ENCODE measurements around the gene SOX6.

SOX6 gene

DNA sequence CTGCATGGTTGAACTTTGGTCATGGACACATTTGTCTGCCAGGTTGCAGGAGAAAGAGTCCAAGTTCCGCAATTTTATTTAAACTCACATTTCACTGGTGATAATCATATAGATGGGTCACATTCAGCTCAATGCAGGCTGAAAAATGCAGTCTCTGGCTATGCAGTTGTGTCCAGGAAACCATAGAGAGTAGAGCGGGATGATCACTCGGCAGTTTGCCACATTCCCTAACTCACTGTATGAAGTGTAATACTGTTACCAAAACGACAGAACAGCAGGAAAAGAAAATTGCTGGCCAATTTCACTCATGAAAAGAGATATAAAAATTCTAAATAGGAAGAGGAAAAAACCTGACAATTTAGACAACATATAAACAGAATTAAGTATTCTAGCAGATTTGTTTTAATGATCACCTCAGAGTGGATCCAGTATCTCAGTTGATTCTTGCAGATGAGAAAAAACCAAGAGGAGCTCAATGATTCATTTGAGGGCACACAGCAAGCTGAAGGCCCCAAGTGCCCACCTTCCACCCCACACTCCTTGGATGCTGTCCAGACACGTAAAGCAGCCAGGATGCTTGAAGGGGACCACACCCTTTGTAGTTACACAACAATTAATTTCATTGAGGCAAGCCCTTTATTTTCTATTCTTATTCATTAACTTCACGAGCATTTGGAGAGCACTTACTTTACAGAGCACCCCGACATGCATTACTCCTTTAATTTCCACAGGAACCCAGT is 422.3 kb downstream of the SOX6 start:
- TF ChIP-seq, protein P1, sequence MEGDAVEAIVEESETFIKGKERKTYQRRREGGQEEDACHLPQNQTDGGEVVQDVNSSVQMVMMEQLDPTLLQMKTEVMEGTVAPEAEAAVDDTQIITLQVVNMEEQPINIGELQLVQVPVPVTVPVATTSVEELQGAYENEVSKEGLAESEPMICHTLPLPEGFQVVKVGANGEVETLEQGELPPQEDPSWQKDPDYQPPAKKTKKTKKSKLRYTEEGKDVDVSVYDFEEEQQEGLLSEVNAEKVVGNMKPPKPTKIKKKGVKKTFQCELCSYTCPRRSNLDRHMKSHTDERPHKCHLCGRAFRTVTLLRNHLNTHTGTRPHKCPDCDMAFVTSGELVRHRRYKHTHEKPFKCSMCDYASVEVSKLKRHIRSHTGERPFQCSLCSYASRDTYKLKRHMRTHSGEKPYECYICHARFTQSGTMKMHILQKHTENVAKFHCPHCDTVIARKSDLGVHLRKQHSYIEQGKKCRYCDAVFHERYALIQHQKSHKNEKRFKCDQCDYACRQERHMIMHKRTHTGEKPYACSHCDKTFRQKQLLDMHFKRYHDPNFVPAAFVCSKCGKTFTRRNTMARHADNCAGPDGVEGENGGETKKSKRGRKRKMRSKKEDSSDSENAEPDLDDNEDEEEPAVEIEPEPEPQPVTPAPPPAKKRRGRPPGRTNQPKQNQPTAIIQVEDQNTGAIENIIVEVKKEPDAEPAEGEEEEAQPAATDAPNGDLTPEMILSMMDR (conservative IDR thresholded peaks at IDR 0.05), result no peak

GRCh38 chr11:15932417-15932816 is 423.9 kb downstream of the SOX6 start:
- TF ChIP-seq, protein P1 (conservative IDR thresholded peaks at IDR 0.05), result no peak
- H3K27ac ChIP-seq, result no peak overlapping the region

More for the DNA sequence above, 422.3 kb downstream of the SOX6 start:
- no peak overlapping the region for H3K27ac ChIP-seq

DNA sequence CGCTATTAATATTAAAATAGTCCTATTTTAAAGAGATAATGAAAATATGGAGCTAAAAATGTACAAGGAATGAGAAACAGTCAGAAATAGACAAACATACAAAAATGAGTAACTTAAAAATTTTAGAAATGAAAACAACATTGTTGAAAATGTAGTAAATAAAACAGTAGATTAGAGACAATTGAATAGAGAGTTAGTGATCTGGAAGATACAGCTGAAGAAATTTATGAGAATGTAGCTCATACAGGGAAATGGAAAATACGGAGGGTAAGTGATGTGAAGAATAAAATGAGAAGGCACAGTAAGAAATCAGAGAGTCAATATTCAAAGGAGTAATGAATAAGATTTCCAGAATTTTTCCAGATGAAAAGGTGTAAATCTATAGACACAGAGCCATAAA is 424.8 kb downstream of the SOX6 start:
- TF ChIP-seq, protein P1 (conservative IDR thresholded peaks at IDR 0.05), result no peak
- no peak overlapping the region for H3K27ac ChIP-seq

DNA sequence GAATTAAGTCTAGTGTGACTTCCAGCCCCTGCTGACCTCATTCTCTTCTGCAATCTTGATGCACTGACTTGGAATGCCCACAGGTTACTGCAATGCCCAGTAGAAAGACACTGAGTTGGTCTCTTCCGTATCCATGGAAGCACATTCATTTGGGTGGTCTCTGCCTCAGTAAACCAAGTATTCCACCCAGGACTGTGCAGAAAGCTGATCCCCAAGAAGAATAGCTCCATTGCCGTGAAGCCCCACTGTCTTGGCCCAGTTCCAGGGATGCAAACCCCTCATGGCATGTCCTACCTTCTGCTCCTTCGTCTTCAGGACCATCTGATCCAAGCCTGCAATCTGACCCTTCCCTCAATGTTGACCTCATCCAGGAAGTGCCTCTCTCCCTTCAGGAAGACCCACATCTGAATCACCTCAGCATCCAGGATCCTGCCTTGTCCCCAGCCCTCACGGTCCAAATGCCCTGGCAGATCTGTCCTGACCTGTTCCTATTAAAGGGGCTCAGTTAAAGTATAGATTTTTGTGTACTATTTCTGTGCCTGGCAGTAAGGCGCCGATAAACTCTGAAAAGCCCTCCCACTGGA is 425.8 kb downstream of the SOX6 start:
- no peak overlapping the region for H3K27ac ChIP-seq
- TF ChIP-seq, protein P1 (conservative IDR thresholded peaks at IDR 0.05), result no peak

DNA sequence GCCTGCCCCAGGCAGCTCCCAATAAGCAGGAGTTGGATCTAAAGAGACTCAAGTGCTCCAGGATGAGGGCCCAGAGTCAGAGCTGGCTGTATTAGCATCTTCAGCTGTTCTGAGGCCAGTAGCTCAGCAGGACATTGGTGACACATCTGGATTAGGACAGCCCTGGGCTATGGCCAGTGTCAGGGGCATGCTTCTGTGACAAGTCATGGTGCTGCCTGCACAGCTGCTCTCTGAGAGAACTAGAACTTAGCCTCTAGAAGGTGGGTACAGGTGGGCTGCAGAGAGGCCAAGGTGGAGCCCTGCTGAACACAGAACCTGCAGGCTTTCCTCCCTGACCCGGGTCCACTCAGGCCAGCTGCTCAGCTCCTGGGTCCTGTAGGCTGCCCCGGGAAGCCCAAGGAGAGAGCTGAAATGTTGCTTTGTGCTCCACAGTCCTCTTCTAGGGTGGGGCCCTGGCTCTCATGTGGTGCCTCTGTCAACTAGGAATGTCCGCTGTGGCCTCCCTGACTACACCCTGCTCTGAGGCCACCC is 426.9 kb downstream of the SOX6 start:
- TF ChIP-seq, protein P1 (conservative IDR thresholded peaks at IDR 0.05), result no peak
- H3K27ac ChIP-seq, result no peak overlapping the region

GRCh38 chr11:15927864-15928217 is 428.5 kb downstream of the SOX6 start:
- H3K27ac ChIP-seq, result no peak overlapping the region
- TF ChIP-seq, protein P1 (conservative IDR thresholded peaks at IDR 0.05), result no peak

- no peak overlapping the region for H3K27ac ChIP-seq
Observed at GRCh38 chr11:15927196-15927863, 429.0 kb downstream of the SOX6 start.

More at GRCh38 chr11:15927196-15927863, 429.0 kb downstream of the SOX6 start:
- TF ChIP-seq, protein P1 (conservative IDR thresholded peaks at IDR 0.05), result no peak
